GM21723 (cell line): ENCODE results near the gene CAMK2G.
"Not testable (repeated sequence)": the region's sequence is repeated elsewhere in the genome, so short reads cannot be mapped to it uniquely, and the experiment has no call there.

Experiments used
- ATAC-seq: cut with Tn5 transposase; IDR thresholded peaks from one replicate; pipeline ENCODE4 v1.9.1; 2021; ENCODE audit warnings: mild to moderate bottlenecking, moderate library complexity; ENCODE audit not compliant: unreplicated experiment

CAMK2G gene

GRCh38 chr10:73874267-73875138 is at the start of gene CAMK2G:
TSS of gene CAMK2G (minus strand) at chr10:73874555. CDS start at chr10:73874461, 94 bp downstream.
- ATAC-seq: peak; percentile 84

- no peak for ATAC-seq
Measured at GRCh38 chr10:73922864-73923133, 48.4 kb upstream of the CAMK2G start.

- no peak for ATAC-seq
Measured at GRCh38 chr10:73922007-73922863, 47.9 kb upstream of the CAMK2G start.

- peak; percentile 71 for ATAC-seq
Measured at GRCh38 chr10:73920089-73920488, 45.7 kb upstream of the CAMK2G start.

GRCh38 chr10:73919481-73919880 is 45.1 kb upstream of the CAMK2G start:
- ATAC-seq: not testable (repeated sequence)

- ATAC-seq: no peak
Measured at GRCh38 chr10:73917566-73918305, 43.4 kb upstream of the CAMK2G start.

GRCh38 chr10:73916761-73917470 is 42.6 kb upstream of the CAMK2G start:
- ATAC-seq: no peak

- ATAC-seq: no peak
Measured at GRCh38 chr10:73915206-73915851, 41.0 kb upstream of the CAMK2G start.

- ATAC-seq: no peak
Measured at GRCh38 chr10:73914036-73914435, 39.7 kb upstream of the CAMK2G start.

GRCh38 chr10:73911553-73912004 is 37.2 kb upstream of the CAMK2G start:
- no peak for ATAC-seq

- ATAC-seq: peak; percentile 44
Measured at GRCh38 chr10:73910764-73911552, 36.6 kb upstream of the CAMK2G start, which contains the start of gene PLAU. TSS of gene PLAU (plus strand) at chr10:73911132. CDS start at chr10:73911556, 424 bp downstream.

- peak; percentile 12 for ATAC-seq
Measured at GRCh38 chr10:73910401-73910763, 36.0 kb upstream of the CAMK2G start.

- ATAC-seq: no peak
Measured at GRCh38 chr10:73909540-73910115, 35.3 kb upstream of the CAMK2G start.

- peak; percentile 51 for ATAC-seq
Measured at GRCh38 chr10:73908853-73909539, 34.6 kb upstream of the CAMK2G start.

GRCh38 chr10:73907841-73908517 is 33.6 kb upstream of the CAMK2G start:
- ATAC-seq: no peak

GRCh38 chr10:73906524-73907447 is 32.4 kb upstream of the CAMK2G start:
- no peak for ATAC-seq
